Inflammatory macrophage treated with lipopolysaccharide for 4 hours (primary cell): Measurements from ENCODE around the gene GUK1.
A peak's percentile ranks its signal among the peaks of the same experiment; 100 is the strongest.

Experiments
- DNase-seq: peaks from one replicate; pipeline ENCODE4 v3.0.0-alpha.2; 2020

Gene GUK1

DNA sequence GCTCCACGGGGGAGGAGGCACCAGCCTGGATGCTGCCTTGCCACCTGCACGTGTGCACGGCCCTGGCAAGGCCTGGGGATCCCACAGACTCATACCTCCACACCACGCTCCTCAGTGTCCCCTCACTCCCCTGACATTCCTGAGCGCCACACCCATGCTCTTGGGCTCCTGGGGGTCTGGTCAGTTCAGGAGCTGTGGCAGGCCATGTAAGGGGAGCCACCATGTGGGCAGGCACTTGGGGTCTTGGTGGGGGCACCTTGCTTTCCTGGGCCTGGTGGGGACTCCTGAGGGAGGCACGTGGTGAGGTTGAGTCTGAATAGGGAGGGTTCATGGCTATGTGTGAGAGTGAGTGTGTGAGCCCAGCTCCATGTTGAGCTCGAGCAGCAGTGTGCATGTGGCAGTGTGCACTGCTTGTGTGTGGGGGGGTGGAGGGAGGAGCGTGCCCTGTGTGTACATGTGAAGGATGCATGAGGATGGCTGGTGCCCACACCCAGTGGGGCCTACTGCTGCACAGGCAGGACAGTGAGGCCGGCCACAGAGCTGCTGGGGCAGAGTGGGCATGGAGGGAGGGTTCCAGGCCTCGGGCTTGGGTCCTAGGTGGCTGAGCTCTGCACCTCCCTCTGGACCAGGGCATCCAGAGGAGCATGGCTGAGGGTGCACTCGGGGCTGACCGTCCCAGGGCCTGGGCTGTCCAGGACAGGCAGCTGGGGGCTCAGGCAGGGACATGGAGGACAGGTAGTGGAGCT lies 11.3 kb downstream of the GUK1 start:
- no peak for DNase-seq

DNA sequence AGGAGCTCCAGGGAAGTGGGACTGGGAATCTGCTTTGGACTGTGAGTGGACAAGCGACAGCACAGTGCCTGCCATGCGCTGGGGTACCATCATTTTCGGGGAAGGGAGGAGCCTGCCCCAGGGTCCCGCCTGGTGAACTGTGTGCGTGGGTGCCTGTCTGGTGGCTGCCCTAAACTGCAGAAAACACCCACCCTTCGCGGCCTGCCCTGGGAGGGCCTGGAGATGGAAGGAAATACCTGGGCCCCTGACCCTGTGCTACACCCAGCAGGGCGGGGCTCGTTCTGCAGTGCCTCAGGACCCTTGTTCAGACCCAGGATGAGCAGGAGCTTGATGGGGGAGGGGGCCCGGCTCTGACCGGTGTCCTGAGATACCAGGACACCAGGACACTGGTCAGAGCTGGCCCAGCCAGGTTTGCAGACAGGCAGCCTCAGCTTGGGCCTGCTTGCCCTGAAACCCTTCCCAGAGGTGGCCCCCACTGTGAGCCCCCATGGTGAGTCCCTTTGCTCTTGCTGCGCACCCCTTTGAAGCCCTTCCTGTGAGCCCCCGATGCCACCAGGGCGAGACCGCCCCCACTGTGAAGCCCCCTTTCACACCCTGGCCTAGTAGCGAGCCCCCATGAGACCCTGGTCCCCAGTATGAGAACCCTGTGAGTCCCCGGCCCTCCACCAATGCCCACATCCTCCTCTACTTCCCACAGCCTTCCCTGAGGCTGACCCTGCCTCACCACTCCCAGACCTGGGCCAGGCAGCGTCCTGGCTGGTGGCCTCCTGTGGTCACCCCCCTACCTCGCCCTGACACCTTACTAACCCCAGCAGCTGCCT lies 12.2 kb downstream of the GUK1 start:
- DNase-seq: no peak

DNA sequence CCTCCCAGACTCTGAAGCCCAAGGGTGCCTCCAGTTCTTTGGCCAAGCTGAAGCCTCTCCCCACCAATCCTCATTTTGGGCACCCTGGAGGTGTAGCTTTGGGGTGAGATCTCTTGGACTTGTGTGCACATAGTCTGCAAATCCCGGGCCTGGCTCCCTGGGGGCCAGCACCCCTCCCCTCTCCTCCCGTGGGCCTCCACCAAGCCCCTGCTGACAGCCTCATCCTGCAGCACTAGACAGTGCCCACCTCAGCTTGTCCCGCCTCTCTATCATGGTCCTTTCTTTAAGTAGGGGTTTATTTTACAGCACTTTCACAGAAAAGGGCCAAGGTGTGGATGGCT lies 12.8 kb downstream of the GUK1 start:
- DNase-seq: no peak

DNA sequence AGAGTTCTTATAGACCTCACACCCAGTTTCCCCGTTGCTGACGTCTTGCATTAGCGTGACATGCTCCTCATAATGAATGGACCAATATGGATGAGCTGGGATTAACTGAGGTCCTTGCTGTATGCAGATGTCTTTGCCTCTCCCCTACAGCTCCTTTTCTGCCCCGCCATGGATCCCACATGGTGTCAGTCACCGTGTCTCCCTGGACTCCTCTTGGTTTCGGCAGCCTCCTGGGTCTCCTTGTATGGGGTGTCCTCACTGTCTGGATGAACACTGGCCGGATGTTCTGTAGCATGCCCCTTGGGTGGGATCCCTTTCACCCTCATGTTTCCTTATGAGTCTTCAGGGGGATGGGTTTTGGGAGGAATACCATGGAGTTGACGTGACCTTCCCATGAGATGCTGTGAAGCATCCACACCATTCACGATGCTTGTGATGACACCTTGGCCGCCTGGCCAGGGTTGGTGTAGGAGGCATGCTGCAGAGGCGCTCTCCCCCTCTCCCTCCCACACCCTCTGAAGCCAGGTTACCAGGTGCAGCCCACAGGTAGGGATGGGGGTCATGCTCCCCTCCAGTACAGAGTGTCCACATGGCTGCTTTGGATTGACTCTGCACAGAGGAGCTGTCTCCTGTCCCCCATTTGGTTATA lies 14.1 kb downstream of the GUK1 start:
- no peak for DNase-seq

DNA sequence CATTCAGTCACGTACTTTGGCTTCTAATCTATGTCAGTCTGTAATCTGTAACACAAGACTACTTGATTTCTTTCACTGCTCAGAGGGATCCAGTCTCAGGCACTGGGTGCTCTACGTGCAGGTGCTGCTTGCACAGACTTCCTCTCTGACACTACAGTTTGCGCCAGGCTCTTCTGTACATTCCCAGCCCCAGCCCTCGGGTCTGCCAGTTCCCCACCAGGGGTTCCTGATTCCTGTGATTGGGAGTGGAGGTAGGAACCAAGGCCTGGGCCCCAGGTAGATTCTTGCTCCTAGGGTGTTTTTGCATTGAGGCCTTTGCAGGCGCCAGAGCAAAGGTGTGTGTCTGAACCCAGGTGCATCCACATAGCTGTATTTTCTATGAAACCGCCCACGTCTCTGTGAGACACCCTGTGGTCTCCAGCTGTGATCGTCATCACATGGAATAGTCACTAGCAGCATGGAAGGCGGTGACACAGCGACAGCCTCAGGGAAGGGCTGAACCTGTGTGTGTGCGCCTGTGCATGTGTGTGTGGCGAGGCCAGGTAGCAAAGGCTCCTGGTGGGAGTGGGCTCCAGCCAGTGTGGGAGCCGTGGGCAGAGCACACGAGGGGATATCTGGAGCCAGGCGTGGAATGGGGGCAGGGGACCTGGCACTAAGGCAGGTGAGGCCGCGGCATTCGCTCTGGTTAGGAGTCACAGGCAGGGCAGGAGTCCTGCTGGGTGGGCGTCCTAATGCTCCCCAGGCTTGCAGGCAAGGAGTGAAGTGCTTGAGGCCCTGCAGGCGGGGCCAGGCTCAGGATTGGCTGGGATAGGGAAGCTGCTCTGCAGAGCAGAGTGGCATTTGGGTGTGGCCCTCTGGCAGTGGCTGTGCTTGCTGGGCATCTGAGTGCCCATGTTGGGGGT lies 14.8 kb downstream of the GUK1 start:
- no peak for DNase-seq

DNA sequence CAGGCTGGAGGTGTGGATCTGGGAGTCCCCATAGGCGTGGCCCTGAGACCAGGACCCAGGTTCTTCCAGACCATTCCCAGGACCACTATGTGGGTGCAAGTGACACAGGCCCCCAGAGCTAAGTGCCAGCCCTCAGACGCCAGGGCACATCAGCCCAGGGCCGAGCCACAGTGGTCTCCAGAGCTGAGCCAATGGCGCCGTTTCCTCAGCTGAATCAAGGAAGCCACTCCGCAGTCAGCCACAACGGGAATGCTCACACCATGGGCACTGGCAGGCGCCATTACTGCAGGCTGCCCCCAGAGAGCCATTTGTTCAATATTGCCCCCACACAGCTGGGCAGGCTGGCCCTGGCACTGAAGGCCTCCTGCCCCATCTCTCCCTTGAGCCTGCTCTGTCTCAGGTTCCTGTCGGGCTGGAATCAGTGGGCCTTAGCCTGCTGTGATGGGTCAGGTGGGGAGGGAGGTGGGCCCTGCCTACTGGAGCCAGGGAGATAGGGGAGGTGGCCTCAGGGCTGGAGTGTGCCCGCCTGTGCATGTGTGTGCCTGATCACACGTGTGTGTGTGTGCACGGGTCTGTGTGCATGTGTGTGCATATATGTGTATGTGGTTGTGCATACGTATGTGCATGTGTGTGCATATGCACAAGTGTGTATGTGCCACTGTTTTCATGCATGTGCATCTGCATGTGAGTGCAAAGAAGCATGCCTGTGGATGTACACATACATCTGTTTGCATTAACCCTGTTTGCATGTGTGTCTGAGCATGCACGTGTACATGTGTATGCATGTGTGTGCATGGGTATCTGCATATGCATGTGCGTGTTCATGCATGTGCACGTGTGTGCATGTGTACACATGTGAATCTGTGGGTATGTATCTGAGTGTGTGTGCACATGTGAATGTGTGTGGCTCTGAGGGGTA lies 15.8 kb downstream of the GUK1 start:
- no peak for DNase-seq

DNA sequence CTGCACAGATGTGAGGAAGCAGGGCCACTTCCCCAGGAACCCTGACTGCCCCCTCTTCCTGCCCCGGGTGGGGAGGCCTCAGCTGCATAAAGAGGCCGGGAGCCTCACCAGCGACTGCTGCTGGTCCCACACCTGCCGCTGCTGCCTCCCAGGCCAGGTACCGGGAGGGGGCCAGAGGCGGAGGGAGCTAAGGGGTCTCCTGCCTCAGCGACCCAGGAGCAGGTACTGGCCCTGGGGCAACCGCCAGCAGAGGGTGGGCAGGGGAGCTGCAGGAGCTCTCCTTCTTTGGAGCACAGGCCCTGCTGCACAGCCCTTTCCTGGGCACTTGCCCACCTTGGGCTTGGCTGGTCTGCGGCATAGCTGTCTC lies 16.4 kb downstream of the GUK1 start:
- no peak for DNase-seq

DNA sequence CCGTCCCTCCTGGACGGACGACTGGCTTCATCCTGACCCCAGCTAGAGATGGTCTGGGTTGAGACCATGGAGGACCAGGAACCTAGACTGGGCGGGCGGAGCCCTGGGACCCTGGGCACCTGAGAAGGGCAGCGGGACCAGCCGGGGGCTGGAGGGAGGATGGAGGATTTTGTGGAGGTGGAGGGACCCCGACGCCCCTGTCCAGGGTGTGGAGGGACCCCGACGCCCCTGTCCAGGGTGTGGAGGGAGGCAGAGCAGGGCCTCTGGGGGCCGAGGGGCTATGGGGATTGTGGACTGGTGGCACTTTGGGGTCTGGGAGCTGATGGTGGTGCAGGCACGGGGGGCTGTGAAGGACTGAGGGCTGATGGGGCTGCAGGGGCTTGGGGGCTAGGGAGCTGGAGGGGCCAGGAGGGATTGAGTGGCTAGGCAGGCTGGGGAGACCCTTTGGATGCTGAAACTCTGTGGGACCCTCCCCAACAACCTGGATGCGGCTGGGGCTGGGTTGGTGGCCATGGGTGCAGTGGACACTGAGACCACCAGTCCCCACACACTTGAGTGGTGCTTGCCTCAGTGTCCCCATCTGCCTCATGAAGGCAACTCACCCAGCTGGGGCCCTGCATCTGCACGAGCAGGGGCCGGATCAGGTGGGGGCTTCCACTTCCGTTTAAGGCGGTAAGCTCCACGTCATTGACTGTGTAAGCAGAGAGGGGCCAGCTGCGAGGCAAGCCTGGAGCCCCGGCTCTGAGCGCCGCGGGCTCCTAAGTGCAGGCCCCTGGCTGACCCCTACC lies 17.1 kb downstream of the GUK1 start:
- DNase-seq: no peak

DNA sequence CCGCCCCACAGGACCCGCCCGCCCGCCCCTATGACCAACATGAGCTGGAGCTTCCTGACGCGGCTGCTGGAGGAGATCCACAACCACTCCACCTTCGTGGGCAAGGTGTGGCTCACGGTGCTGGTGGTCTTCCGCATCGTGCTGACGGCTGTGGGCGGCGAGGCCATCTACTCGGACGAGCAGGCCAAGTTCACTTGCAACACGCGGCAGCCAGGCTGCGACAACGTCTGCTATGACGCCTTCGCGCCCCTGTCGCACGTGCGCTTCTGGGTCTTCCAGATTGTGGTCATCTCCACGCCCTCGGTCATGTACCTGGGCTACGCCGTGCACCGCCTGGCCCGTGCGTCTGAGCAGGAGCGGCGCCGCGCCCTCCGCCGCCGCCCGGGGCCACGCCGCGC lies 17.6 kb downstream of the GUK1 start:
- DNase-seq: no peak

DNA sequence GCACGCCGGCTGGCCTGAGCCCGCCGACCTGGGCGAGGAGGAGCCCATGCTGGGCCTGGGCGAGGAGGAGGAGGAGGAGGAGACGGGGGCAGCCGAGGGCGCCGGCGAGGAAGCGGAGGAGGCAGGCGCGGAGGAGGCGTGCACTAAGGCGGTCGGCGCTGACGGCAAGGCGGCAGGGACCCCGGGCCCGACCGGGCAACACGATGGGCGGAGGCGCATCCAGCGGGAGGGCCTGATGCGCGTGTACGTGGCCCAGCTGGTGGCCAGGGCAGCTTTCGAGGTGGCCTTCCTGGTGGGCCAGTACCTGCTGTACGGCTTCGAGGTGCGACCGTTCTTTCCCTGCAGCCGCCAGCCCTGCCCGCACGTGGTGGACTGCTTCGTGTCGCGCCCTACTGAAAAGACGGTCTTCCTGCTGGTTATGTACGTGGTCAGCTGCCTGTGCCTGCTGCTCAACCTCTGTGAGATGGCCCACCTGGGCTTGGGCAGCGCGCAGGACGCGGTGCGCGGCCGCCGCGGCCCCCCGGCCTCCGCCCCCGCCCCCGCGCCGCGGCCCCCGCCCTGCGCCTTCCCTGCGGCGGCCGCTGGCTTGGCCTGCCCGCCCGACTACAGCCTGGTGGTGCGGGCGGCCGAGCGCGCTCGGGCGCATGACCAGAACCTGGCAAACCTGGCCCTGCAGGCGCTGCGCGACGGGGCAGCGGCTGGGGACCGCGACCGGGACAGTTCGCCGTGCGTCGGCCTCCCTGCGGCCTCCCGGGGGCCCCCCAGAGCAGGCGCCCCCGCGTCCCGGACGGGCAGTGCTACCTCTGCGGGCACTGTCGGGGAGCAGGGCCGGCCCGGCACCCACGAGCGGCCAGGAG lies 18.3 kb downstream of the GUK1 start:
- no peak for DNase-seq

DNA sequence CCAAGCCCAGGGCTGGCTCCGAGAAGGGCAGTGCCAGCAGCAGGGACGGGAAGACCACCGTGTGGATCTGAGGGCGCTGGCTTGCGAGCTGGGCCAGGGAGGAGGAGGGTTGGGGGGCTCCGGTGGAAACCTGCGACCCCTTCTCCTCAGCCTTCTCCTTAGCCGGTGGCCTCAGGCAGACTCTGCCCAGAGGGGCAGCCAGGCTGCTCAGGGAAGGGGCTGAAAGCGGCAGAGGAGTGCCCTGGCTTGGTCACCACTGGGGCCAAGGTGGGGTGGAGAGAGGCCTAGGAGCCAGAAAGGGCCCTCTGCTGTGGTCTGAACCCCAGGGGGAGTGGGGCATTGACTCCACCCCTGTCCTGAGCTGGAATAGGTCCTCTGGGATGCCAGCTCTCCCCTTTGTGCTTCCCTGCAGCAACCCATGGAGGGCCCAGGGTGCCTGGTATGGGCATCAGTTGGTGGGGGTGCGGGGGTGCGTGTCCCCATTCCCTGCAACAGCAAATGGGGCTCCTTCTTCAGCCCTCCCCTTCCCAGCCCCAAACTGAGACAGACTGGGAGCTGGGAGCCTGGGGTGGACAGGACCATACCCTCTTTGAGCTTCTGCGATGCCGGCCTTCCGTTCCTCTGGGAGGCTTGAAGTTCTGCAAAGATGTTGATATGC lies 19.1 kb downstream of the GUK1 start:
- DNase-seq: no peak

DNA sequence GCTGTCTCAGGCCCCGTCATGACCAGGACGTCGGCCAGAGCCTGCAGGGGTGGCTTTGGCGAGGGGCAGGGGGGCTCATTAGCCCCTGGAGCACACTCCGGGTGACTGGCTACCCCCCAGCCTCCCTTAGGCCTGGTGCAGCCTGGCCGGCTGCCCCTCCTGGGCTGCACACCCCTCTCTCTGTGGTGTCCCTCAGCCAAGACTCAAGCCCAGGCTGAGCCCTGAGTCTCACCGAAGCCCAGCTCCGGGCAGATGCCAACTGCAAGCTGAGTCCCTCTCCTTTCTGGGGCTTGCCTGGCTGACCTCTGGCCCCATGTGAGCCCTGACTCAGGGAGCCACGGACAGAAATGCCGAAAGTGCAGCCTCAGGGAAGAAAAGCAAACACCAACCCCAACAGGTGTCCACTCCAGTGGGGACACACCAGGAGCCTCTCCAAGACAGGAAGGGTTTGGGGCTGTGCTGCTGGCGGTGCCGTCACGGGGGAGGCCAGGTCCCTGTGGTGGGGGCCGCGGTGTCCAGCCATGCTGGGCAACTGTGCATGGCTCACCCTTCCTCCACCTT lies 20.2 kb downstream of the GUK1 start:
- no peak for DNase-seq

DNA sequence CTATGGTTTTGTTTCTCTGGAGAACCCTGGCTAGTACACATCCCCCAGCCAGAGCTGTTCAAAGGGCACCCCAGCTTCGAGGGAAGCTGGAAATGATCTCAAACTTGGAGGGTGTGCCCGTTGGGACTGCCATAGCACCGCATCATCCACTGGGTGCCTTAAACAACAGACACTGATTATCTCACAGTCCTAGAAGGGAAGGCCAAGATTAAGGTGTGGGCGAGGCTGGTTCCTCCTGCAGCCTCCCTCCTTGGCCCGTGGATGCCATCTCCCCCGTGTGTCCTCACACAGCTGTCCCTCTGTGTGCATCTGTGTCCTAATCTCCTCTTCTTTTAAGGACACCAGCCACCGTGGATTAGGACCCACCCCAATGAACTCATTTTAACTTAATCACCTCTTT lies 21.3 kb downstream of the GUK1 start:
- peak; percentile 35 for DNase-seq

DNA sequence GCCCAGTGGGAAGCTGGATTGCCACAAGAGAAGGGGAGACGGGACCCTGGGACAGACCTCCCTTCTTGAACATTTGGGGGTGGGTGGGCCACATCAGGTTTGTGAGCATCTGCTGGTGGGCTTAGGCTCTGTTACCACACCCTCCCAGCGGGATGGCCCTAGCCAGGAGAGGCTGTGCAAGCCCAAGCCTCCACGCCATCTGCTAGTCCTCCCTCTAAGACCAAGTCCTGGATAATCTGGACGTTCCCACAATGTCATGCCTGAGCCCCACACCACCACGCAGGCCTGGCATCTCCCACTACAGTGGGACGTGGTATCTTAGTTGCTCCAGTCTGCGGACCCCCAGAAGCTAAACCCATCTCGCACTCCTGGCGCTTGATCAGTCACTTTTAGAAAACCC lies 21.8 kb downstream of the GUK1 start:
- no peak for DNase-seq

DNA sequence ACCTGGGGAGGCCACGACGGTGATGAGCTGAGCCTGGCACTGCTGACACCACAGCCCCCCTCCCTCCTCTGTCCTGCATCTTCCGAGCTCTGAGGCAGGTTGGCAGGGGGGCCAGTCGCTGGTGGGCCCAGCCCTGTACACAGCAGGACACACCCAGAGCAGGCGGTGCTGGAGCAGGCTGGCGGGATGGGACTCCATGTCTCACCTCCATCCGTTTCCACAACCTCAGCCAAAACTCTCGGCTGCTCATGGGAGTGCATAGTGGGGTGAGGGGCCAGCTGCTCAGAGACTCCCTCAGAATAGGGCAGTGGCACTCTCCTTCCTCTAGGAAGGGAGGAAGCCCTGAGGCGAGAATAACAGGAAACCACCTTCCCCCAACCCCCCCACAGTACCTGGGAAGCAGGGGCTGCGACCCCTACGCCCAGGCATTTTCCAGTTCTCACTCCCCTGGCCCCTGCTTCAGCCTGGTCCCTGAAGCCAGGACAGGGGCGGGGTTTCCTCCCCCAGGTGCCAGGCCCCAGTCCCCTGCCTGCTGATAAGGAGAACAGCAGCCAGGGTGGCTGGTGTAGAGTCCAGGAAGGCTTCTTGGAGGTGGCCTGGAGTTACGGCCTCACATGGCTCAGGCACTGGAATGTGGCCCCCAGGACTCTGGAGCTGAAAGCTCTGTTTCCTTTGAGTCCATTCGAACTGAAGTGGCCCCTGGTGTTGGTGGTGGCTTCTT lies 22.4 kb downstream of the GUK1 start:
- DNase-seq: no peak

DNA sequence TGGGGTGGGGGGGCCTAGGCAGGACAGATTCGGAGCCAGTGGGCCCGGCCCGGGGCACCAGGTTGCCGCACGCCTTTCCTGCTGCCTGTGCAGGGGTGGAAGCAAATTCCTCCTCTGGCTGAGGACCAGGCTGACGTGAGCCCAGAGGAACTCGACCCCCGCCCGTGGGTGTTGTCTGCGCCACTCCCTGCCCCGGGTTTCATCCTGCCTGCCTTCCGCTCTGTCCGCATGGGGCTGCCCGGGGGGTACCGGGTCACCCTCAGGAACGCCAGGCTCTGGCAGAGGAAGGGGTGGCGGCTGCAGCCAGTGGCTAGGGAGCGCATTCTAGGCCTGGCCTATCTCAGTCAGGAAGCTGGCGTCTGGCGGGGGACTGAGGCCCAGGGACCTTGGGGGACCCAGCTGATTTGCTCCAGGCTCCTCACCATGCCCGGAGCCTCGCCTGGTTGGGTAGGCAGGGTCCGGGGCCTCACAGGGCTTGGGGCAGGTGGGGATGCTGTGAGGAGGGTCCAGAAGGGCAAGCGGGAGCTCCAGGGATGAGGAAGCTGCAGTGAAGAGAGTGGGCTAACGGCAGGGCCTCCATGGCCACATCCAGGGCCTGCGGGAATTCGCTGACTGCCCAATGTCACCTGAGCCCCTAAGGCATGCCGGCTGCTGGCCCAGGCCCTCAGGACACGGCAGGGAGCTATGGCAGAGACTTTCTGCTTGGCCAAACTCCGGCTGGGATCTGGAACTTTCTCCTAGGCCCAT lies 23.1 kb downstream of the GUK1 start:
- DNase-seq: peak; percentile 32

DNA sequence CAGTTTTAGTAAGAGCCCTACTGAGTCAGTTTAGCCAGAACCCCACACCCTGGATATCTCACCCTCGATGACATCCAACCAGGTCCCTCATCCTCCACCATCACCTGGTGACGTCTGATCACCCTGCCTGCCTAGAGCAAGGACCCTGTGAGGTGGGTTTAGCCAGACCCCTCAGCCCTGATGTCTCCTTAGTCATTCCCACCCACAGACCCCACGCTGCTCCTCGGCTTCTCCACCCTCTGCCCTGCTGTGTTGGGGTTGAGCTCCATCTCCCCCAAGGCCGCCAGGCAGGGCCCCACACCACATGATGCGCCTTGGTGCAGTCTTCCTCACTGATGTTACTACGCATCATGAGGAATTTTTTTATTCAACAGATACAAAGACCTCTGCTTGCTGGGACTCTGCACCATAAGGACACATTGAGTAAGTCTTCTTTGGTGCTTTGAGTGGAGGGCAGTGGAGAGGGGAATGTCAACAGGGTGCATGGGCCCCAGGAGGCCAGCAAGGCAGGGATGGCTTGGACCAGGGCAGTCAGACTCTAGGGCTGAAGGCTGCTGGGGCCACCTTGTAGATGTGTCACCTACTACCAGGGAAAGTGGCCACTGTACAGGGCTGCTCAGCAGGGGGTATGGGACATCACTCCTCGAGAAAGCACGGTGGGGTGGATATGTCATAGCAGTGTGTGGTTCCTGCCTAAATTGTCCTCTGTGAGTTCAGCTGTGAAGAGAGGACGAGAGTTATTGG lies 23.9 kb downstream of the GUK1 start:
- no peak for DNase-seq
